ENCODE data around the gene MAMSTR.

- TF ChIP-seq EZH2 (IDR thresholded peaks at IDR 0.05; ENCODE audit: insufficient read depth, low read length) (no peak), CTCF (IDR thresholded peaks at IDR 0.05; ENCODE audit: insufficient read depth, low read depth, low read length) (no peak)
These were observed 55.9 kb downstream of the MAMSTR start for GRCh38 chr19:48663667-48664066.
